HL-60/S4 treated with retinoic acid at 250 ng/mL for 4 days and 3 days (cell line): ENCODE results near the gene PGLYRP4.
"Not testable (repeated sequence)": the region's sequence is repeated elsewhere in the genome, so short reads cannot be mapped to it uniquely, and the experiment has no call there.

Experiments used
- in situ Hi-C: fragments of 300-500 bp; cut with MboI; formaldehyde crosslinking; loops from 2 replicates; pipeline ENCODE4 v1.7.0; 2022; ENCODE audit warnings: low sequenced_read_pairs

PGLYRP4 gene

GRCh38 chr1:153343040-153343681 lies 5.5 kb downstream of the PGLYRP4 start:
- in situ Hi-C loops = no loop called here

- in situ Hi-C loops = no loop called here
Measured at GRCh38 chr1:153342178-153342577, 6.5 kb downstream of the PGLYRP4 start.

- in situ Hi-C loops = no loop called here
Measured at GRCh38 chr1:153341431-153341934, 7.2 kb downstream of the PGLYRP4 start.

GRCh38 chr1:153340356-153340755 lies 8.3 kb downstream of the PGLYRP4 start:
- in situ Hi-C loops = no loop called here

- in situ Hi-C loops = no loop called here
Measured at GRCh38 chr1:153339802-153340201, 8.8 kb downstream of the PGLYRP4 start.

- in situ Hi-C loops = no loop called here
Measured at GRCh38 chr1:153337980-153338853, 10.4 kb downstream of the PGLYRP4 start.

- in situ Hi-C loops = no loop called here
Measured at GRCh38 chr1:153336650-153337049, 12.0 kb downstream of the PGLYRP4 start.

GRCh38 chr1:153333902-153334301 lies 14.7 kb downstream of the PGLYRP4 start:
- in situ Hi-C loops = no loop called here

GRCh38 chr1:153324912-153325311 lies 23.7 kb downstream of the PGLYRP4 start:
- in situ Hi-C loops = no loop called here

GRCh38 chr1:153322568-153322967 lies 26.1 kb downstream of the PGLYRP4 start:
- in situ Hi-C loops = no loop called here

GRCh38 chr1:153318145-153318544 lies 30.5 kb downstream of the PGLYRP4 start:
- in situ Hi-C loops = not testable (repeated sequence)

GRCh38 chr1:153316013-153316412 lies 32.6 kb downstream of the PGLYRP4 start:
- in situ Hi-C loops = not testable (repeated sequence)

GRCh38 chr1:153314388-153314787 lies 34.3 kb downstream of the PGLYRP4 start:
- in situ Hi-C loops = not testable (repeated sequence)

GRCh38 chr1:153313288-153313687 lies 35.4 kb downstream of the PGLYRP4 start:
- in situ Hi-C loops = no loop called here

GRCh38 chr1:153312570-153313186 lies 36.0 kb downstream of the PGLYRP4 start, which contains the start of gene PGLYRP3:
Gene PGLYRP3 (minus strand): TSS chr1:153312952. CDS start chr1:153310665, 2,287 bp downstream.
- in situ Hi-C loops = no loop called here

- in situ Hi-C loops = no loop called here
Measured at GRCh38 chr1:153310526-153310925, 38.1 kb downstream of the PGLYRP4 start.

GRCh38 chr1:153309441-153309840 lies 39.2 kb downstream of the PGLYRP4 start:
- in situ Hi-C loops = no loop called here

- in situ Hi-C loops = no loop called here
Measured at GRCh38 chr1:153308540-153308939, 40.1 kb downstream of the PGLYRP4 start.

GRCh38 chr1:153307221-153307600 lies 41.4 kb downstream of the PGLYRP4 start:
- in situ Hi-C loops = no loop called here

- in situ Hi-C loops = no loop called here
Measured at GRCh38 chr1:153306303-153307220, 42.1 kb downstream of the PGLYRP4 start.
